Esophagus muscularis mucosa (tissue), 3 donors: ENCODE measurements around the gene ACO2.

Experiments used
- CTCF ChIP-seq, 3 experiments: fragments of 200-600 bp in 2 of 3; fragments of 450-650 bp in 1 of 3; sonication (generic) in 2 of 3; IDR thresholded peaks; one replicate each; pipeline ENCODE4 v1.5.1; 2017 to 2019; ENCODE audit warnings: antibody characterized with exemption in 3 of 3, mild to moderate bottlenecking in 2 of 3, moderate library complexity in 1 of 3
- EP300 ChIP-seq: sonication (generic); formaldehyde crosslinking; IDR thresholded peaks from one replicate; pipeline ENCODE4 v1.6.1; 2017; ENCODE audit warnings: antibody characterized with exemption

GRCh38 chr22:41488076-41488475 lies 19.2 kb downstream of the ACO2 start:
- TF ChIP-seq CTCF (IDR thresholded peaks at IDR 0.05): no peak
- no peak for TF ChIP-seq EP300
